DND-41 (cell line): ENCODE results near the gene OPRL1.

Source experiments
- ATAC-seq: fragments of 200-7000 bp; cut with Tn5 transposase; 3 replicates; pipeline ENCODE4 v1.9.1; 2021; ENCODE audit warnings: low read depth; ENCODE audit not compliant: insufficient read depth
- DNase-seq: peaks from one replicate; pipeline ENCODE4 v3.0.0-alpha.2; 2020
- H2AFZ ChIP-seq: 2 replicates; pipeline ENCODE4 v1.6.0; 2012; ENCODE audit warnings: low read depth, low read length
- H3K27ac ChIP-seq: 2 replicates; pipeline ENCODE4 v1.5.1; 2012; ENCODE audit warnings: low read length, inconsistent platforms
- H3K27me3 ChIP-seq: fragments of 200-600 bp; sonication (generic); 2 replicates; pipeline ENCODE4 v1.6.0; 2012; ENCODE audit warnings: low read length, mild to moderate bottlenecking, inconsistent platforms; ENCODE audit not compliant: insufficient read depth, poor library complexity
- H3K36me3 ChIP-seq: 2 replicates; pipeline ENCODE4 v1.5.1; 2012; ENCODE audit warnings: low read length, inconsistent platforms; ENCODE audit not compliant: insufficient read depth
- H3K4me1 ChIP-seq: 2 replicates; pipeline ENCODE4 v1.5.1; 2012; ENCODE audit warnings: mild to moderate bottlenecking, low read length; ENCODE audit not compliant: insufficient read depth
- H3K4me2 ChIP-seq: 2 replicates; pipeline ENCODE4 v1.6.0; 2012; ENCODE audit warnings: mild to moderate bottlenecking, moderate library complexity, low read length, inconsistent platforms; ENCODE audit not compliant: insufficient read depth
- H3K4me3 ChIP-seq, 2 experiments: fragments of 200-600 bp in 1 of 2; shearing (Covaris generic) in 1 of 2; 2 replicates each; pipeline ENCODE4 v1.5.1; 2012 to 2016; ENCODE audit warnings: inconsistent platforms in 2 of 2, low read length in 2 of 2, mild to moderate bottlenecking in 2 of 2, low read depth in 1 of 2, moderate library complexity in 1 of 2
- H3K79me2 ChIP-seq: 2 replicates; pipeline ENCODE4 v1.6.0; 2012; ENCODE audit warnings: low read length, inconsistent platforms; ENCODE audit not compliant: insufficient read depth
- H3K9ac ChIP-seq: 2 replicates; pipeline ENCODE4 v1.6.0; 2012; ENCODE audit warnings: low read depth, mild to moderate bottlenecking, inconsistent platforms, low read length, moderate library complexity
- H3K9me3 ChIP-seq: 2 replicates; pipeline ENCODE4 v1.5.1; 2012; ENCODE audit warnings: low read length, moderate library complexity, mild to moderate bottlenecking, inconsistent platforms; ENCODE audit not compliant: insufficient read depth, severe bottlenecking
- H4K20me1 ChIP-seq: 2 replicates; pipeline ENCODE4 v1.6.0; 2012; ENCODE audit warnings: low read length; ENCODE audit not compliant: insufficient read depth
- CTCF ChIP-seq: IDR thresholded peaks from 2 replicates; pipeline ENCODE4 v1.5.1; 2012; ENCODE audit warnings: borderline replicate concordance, low read length, moderate library complexity, mild to moderate bottlenecking; ENCODE audit not compliant: poor library complexity, severe bottlenecking; ENCODE audit errors: extremely low read depth
- EZH2 ChIP-seq: IDR thresholded peaks from 3 replicates; pipeline ENCODE4 v1.6.1; 2012; ENCODE audit warnings: borderline replicate concordance, low read depth, mild to moderate bottlenecking, moderate library complexity, low read length, inconsistent platforms; ENCODE audit not compliant: severe bottlenecking

The OPRL1 gene

GRCh38 chr20:64112691-64113443 is 33.0 kb downstream of the OPRL1 start:
- Histone ChIP-seq H3K36me3 (no peaks in the 10 kb centered on the region), H3K9ac (no peak overlapping the region), H3K4me2 (no peak overlapping the region), H3K9me3 (no peaks in the 10 kb centered on the region), H3K27me3 (peaks cover 4% of the 10 kb centered on the region), H4K20me1 (peaks cover 16% of the 10 kb centered on the region), H3K4me3 (no peak overlapping the region), H3K4me1 (no peaks in the 10 kb centered on the region), H2AFZ (no peak overlapping the region), H3K79me2 (no peaks in the 10 kb centered on the region), H3K27ac (no peak overlapping the region)
- TF ChIP-seq CTCF (no peak), EZH2 (no peak)
- DNase-seq (no peak), ATAC-seq (no peak)

GRCh38 chr20:64113444-64113775 is 33.5 kb downstream of the OPRL1 start:
- Histone ChIP-seq H4K20me1 (peaks cover 13% of the 10 kb centered on the region), H3K4me2 (no peak overlapping the region), H3K4me3 (no peak overlapping the region), H2AFZ (no peak overlapping the region), H3K27me3 (peaks cover 4% of the 10 kb centered on the region), H3K9ac (no peak overlapping the region), H3K9me3 (no peaks in the 10 kb centered on the region), H3K27ac (no peak overlapping the region), H3K79me2 (no peaks in the 10 kb centered on the region), H3K36me3 (no peaks in the 10 kb centered on the region), H3K4me1 (no peaks in the 10 kb centered on the region)
- TF ChIP-seq EZH2 (no peak), CTCF (no peak)
- no peak for ATAC-seq
- no peak for DNase-seq

GRCh38 chr20:64113796-64114355 is 34.0 kb downstream of the OPRL1 start:
- Histone ChIP-seq H3K4me3 (no peak overlapping the region), H3K79me2 (no peaks in the 10 kb centered on the region), H3K9ac (no peak overlapping the region), H3K4me1 (no peaks in the 10 kb centered on the region), H3K27me3 (peaks cover 4% of the 10 kb centered on the region), H3K36me3 (no peaks in the 10 kb centered on the region), H3K4me2 (no peak overlapping the region), H4K20me1 (peaks cover 13% of the 10 kb centered on the region), H2AFZ (no peak overlapping the region), H3K9me3 (no peaks in the 10 kb centered on the region), H3K27ac (no peak overlapping the region)
- DNase-seq (no peak), ATAC-seq (no peak)
- TF ChIP-seq CTCF (no peak), EZH2 (no peak)
